Chondrocyte (in vitro differentiated cells): ENCODE results near the gene KRT38. TPM values are rescaled to one million over a fixed set of nuclear protein-coding genes. Genes with fewer than 3 reads are reported as not detected.

ENCODE experiments used
- DNase-seq: peaks from one replicate; pipeline ENCODE4 v3.0.0; 2021; ENCODE audit warnings: mixed read lengths, low spot score
- H3K27ac Mint-ChIP-seq: one replicate; pipeline ENCODE4 v1.8.0; 2021; ENCODE audit warnings: mild to moderate bottlenecking, moderate library complexity, mixed read lengths; ENCODE audit not compliant: unreplicated experiment
- H3K27me3 Mint-ChIP-seq: 2 replicates; pipeline ENCODE4 v1.8.0; 2021; ENCODE audit warnings: low read depth, mixed read lengths
- H3K36me3 Mint-ChIP-seq: 2 replicates; pipeline ENCODE4 v1.8.0; 2021; ENCODE audit warnings: low read depth, mixed read lengths
- H3K4me1 Mint-ChIP-seq: 2 replicates; pipeline ENCODE4 v1.8.0; 2021; ENCODE audit warnings: low read depth, mild to moderate bottlenecking, mixed read lengths
- H3K4me3 Mint-ChIP-seq: one replicate; pipeline ENCODE4 v1.8.0; 2021; ENCODE audit warnings: mild to moderate bottlenecking, moderate library complexity, mixed read lengths; ENCODE audit not compliant: unreplicated experiment
- H3K9me3 Mint-ChIP-seq: 2 replicates; pipeline ENCODE4 v1.8.0; 2021; ENCODE audit warnings: low read depth, mixed read lengths
- CTCF ChIP-seq: fragments of 200-600 bp; sonication (generic); IDR thresholded peaks from 2 replicates; pipeline ENCODE4 v1.5.0; 2021; ENCODE audit warnings: antibody characterized with exemption, mild to moderate bottlenecking, moderate library complexity
- total RNA-seq: library from RNA; stranded (reverse); gene quantifications from 3 replicates; pipeline ENCODE4 v1.2.1, GENCODE V29; 2021

Gene KRT38
- total RNA-seq, 1 donor from 2014 or later, result not detected

- Mint-ChIP-seq H3K36me3 (no peaks in the 10 kb centered on the region), H3K9me3 (no peaks in the 10 kb centered on the region), H3K27ac (no peak overlapping the region), H3K4me3 (no peak overlapping the region), H3K4me1 (peaks cover 16% of the 10 kb centered on the region), H3K27me3 (no peaks in the 10 kb centered on the region)
- DNase-seq, result no peak
- TF ChIP-seq CTCF, result no peak
Observed at GRCh38 chr17:41415833-41416335, 24.9 kb downstream of the KRT38 start.

GRCh38 chr17:41415411-41415810 lies 25.4 kb downstream of the KRT38 start:
- H3K27me3 Mint-ChIP-seq, result no peaks in the 10 kb centered on the region
- peaks cover 16% of the 10 kb centered on the region for H3K4me1 Mint-ChIP-seq
- no peak for DNase-seq
- no peak overlapping the region for H3K27ac Mint-ChIP-seq
- H3K4me3 Mint-ChIP-seq, result no peak overlapping the region
- no peak for TF ChIP-seq CTCF
- H3K36me3 Mint-ChIP-seq, result no peaks in the 10 kb centered on the region
- H3K9me3 Mint-ChIP-seq, result no peaks in the 10 kb centered on the region

- no peak overlapping the region for H3K4me3 Mint-ChIP-seq
- DNase-seq, result no peak
- H3K4me1 Mint-ChIP-seq, result peaks cover 16% of the 10 kb centered on the region
- no peaks in the 10 kb centered on the region for H3K27me3 Mint-ChIP-seq
- no peaks in the 10 kb centered on the region for H3K36me3 Mint-ChIP-seq
- TF ChIP-seq CTCF, result no peak
- no peaks in the 10 kb centered on the region for H3K9me3 Mint-ChIP-seq
- H3K27ac Mint-ChIP-seq, result no peak overlapping the region
Observed at GRCh38 chr17:41413982-41414381, 26.8 kb downstream of the KRT38 start.

- no peak overlapping the region for H3K27ac Mint-ChIP-seq
- H3K4me3 Mint-ChIP-seq, result no peak overlapping the region
- peaks cover 16% of the 10 kb centered on the region for H3K4me1 Mint-ChIP-seq
- no peaks in the 10 kb centered on the region for H3K9me3 Mint-ChIP-seq
- TF ChIP-seq CTCF, result no peak
- no peaks in the 10 kb centered on the region for H3K36me3 Mint-ChIP-seq
- DNase-seq, result no peak
- H3K27me3 Mint-ChIP-seq, result no peaks in the 10 kb centered on the region
Observed at GRCh38 chr17:41413353-41413957, 27.3 kb downstream of the KRT38 start.

GRCh38 chr17:41411072-41411840 lies 29.5 kb downstream of the KRT38 start:
- TF ChIP-seq CTCF, result no peak
- Mint-ChIP-seq H3K4me1 (peaks cover 9% of the 10 kb centered on the region), H3K4me3 (no peak overlapping the region), H3K27me3 (no peaks in the 10 kb centered on the region), H3K27ac (no peak overlapping the region), H3K36me3 (no peaks in the 10 kb centered on the region), H3K9me3 (no peaks in the 10 kb centered on the region)
- no peak for DNase-seq
